ENCODE data around the gene CDKN1A.

- TF ChIP-seq CTCF (IDR thresholded peaks at IDR 0.05) (no peak), POLR2A (IDR thresholded peaks at IDR 0.05) (no peak)
Measured at GRCh38 chr6:36650848-36651478, 27.6 kb upstream of the CDKN1A start.

Measured in lower leg skin (tissue), 3 donors.